Measurements from ENCODE around the gene RHOBTB3.

RHOBTB3 gene

GRCh38 chr5:95768731-95769130 lies 37.6 kb downstream of the RHOBTB3 start:
- TF ChIP-seq CTCF (conservative IDR thresholded peaks at IDR 0.05; ENCODE audit: control insufficient read depth, insufficient read depth, low read depth, low read length) = no peak
- no peak for DNase-seq (ENCODE audit: low read depth)
- H3K4me3 ChIP-seq (ENCODE audit: control insufficient read depth, low read depth, low read length) = no peak overlapping the region

- DNase-seq (ENCODE audit: low read depth) = no peak
- TF ChIP-seq CTCF (conservative IDR thresholded peaks at IDR 0.05; ENCODE audit: control insufficient read depth, insufficient read depth, low read depth, low read length) = no peak
Observed at GRCh38 chr5:95770830-95771708, 39.9 kb downstream of the RHOBTB3 start.

DNA sequence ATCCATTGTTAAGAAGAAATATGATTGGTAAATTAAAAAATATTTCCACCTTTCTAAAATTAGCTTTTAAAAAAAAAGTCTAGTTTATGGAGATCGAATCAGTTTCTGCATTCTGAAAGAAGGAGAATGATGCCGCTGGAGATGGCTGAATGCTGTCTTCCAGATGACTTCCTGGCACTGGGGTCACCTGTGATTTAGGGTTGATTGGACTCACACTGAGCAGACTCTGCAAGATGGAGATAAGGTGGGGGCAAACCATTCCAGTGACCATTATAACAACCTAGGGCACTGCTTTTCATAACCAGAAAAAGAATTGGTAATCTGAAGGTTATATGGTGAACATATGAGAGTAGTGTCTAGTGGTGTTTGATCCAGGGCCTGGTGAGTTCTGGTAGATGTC lies 40.8 kb downstream of the RHOBTB3 start:
- DNase-seq (ENCODE audit: low read depth) = no peak
- no peak overlapping the region for H3K4me3 ChIP-seq (ENCODE audit: control insufficient read depth, low read depth, low read length)
- TF ChIP-seq CTCF (conservative IDR thresholded peaks at IDR 0.05; ENCODE audit: control insufficient read depth, insufficient read depth, low read depth, low read length) = no peak

More at GRCh38 chr5:95770830-95771708, 39.9 kb downstream of the RHOBTB3 start:
- H3K4me3 ChIP-seq (ENCODE audit: control insufficient read depth, low read depth, low read length) = no peak overlapping the region

GRCh38 chr5:95773335-95774059 lies 42.4 kb downstream of the RHOBTB3 start:
- peak; percentile 76 for DNase-seq (ENCODE audit: low read depth)
- no peak overlapping the region for H3K4me3 ChIP-seq (ENCODE audit: control insufficient read depth, low read depth, low read length)
- no peak for TF ChIP-seq CTCF (conservative IDR thresholded peaks at IDR 0.05; ENCODE audit: control insufficient read depth, insufficient read depth, low read depth, low read length)

DNA sequence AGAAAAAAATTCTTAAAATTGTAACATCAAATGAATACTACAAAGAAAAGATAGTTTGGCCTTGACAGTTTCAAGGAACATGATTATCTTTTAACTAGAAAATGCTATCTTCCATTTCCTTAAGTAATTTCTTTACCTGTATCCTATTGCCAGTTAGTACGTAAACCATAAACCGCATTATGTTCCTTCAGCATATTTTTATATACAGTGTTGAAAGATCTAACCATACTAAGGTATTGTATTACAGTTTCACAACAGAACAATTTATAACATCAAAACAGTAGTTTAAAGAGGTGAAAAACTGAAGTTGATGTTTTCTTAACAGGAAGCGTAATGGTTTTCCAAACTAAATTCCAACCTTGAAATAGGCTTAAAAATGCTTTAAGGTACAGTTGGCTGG lies 46.3 kb downstream of the RHOBTB3 start:
- TF ChIP-seq CTCF (conservative IDR thresholded peaks at IDR 0.05; ENCODE audit: control insufficient read depth, insufficient read depth, low read depth, low read length) = no peak
- DNase-seq (ENCODE audit: low read depth) = no peak
- no peak overlapping the region for H3K4me3 ChIP-seq (ENCODE audit: control insufficient read depth, low read depth, low read length)

DNA sequence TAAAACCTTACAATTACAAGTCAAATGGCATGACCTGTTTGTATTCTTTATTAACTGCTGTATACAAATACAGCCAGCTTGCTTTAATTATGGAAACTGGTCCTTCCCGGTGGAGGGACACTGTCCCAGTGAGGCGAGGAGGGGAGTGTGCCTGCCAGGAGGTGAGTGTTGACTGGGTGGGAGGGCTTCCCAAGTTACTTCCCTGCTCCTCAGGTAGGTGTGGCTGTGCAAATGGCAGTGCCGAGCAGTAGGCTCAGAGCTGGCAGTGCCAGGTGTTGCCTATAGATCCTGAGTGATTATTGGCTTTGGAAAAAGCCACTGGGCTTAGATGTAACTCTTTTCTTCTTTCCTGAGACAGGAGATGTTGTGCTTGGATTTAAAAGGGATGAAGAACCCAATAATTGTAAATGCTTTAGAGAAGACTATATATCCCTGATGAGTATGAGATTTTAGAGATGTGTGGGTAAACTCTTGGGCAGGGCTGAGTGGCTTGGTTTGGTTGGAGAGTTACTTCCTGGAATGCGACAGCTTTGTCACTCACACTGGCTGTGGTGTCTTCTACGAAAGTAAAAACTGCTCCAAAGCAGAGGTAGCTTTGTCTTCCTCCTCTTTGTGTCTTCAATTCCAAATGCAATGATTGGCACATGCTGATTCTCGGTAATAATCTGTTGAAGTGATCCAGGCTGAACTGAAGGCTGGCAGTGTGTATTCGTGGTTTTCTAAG lies 47.7 kb downstream of the RHOBTB3 start:
- no peak for DNase-seq (ENCODE audit: low read depth)
- TF ChIP-seq CTCF (conservative IDR thresholded peaks at IDR 0.05; ENCODE audit: control insufficient read depth, insufficient read depth, low read depth, low read length) = no peak
- H3K4me3 ChIP-seq (ENCODE audit: control insufficient read depth, low read depth, low read length) = no peak overlapping the region
